Measurements from ENCODE around the gene KSR1.

DNA sequence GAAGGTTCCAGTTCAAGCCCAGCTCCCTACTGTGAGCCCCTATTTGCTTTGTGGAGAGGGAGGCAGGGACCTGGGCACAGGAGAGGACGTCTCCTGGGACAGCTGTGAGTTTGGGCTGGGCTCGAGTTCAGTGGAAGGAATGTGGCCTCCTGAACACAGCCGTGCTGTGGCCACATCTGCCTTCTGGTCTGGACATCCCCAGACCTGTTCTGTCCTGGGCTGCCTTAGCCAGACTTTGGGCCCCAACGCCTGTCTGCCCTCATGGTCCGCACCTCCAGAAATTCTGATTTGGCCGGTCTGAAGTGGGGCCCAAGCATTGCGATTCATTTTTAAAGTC, 114.3 kb downstream of the KSR1 start:
- TF ChIP-seq CTCF (conservative IDR thresholded peaks at IDR 0.05 in 1 of 2, IDR thresholded peaks at IDR 0.05 in 1 of 2; ENCODE audit: low read depth in 1 of 2, low read length in 2 of 2), result no peak
- TF ChIP-seq EZH2 (IDR thresholded peaks at IDR 0.05; ENCODE audit: low read length, missing control alignments), result no peak
